Measurements from ENCODE around the gene CEP43.

The CEP43 gene

DNA sequence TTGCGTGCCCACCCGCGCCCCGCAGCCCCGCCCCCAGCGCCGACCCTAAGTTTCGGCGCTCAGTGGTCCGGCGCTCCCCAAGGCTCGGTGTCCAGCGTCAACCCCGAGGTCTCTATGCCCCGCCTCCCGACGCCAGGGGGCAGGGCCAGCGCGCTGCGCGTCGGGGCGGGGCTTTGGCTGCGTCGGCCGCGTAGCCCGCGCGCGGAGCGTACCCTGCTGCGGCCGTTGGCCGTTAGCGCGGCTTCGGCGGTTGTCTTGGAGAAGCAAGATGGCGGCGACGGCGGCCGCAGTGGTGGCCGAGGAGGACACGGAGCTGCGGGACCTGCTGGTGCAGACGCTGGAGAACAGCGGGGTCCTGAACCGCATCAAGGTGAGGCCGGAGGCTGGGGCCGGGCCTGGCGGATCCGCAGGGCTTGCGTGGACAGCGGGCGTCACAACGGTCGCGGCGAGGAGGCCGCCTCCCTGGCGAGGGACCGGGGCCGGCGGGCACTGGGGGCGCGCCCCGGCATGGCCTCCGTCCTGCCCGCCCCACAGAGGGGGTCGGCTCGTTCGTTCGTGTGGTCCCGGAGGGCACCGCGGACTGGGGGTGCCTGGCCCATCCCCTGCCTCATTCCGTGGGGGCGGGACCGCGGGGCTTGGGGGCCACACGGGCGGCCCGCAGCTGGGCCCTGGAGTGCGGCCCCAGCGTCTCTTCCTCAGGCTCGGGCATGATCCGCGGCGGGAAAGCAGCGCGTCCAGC, at the start of gene CEP43:
CEP43 (plus strand) TSS at position 253 of the 739 bp plus-strand sequence; CDS start at position 269, 16 bp downstream.
- DNase-seq, result peak; percentile 97 to 99 (median 99)

DNA sequence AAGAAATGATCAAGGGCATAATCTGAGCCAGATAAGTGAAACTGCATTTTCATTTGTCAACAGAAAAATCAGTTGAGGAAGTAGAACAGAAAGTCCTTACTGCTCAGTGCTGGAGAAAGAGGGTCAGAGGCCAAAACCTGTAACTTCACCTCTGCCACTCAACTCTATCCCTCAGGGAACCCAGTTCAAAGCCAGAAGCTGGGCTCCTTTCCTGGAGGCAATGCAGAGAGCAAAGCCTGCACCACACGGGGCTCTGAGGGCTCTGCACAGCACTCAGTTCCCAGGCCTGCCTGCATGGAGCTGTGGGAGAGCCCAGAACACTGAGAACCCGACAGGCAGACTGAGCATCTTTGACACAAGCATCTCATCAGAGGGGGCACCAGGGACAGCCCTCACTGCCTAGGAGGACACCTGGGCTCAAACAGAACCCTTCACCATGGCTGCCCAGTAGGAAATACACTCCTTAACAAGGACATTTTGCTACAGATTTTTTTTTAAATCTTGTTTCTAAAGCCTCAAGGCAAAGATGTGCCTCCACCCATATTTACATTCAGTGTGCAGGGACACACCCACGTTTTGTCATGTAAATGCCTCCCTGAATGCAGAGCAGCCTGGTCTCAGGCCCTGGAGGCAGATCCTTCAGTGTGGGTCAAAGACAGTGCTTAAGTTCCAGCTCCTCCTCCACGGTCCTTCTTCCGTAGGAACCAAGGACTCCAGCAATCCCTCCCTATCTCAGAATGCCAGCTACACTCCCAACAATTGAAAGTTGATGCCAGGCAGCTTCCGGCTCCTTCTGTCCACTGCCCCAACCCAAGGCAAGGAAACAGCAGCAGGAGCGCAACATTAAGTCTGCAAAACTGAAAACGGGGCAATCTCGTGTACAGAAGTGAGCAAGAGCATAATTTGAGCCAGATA, 49.4 kb upstream of the CEP43 start:
- DNase-seq, result no peak

GRCh38 chr6:166950443-166950821, 48.8 kb upstream of the CEP43 start:
- DNase-seq, result no peak

DNA sequence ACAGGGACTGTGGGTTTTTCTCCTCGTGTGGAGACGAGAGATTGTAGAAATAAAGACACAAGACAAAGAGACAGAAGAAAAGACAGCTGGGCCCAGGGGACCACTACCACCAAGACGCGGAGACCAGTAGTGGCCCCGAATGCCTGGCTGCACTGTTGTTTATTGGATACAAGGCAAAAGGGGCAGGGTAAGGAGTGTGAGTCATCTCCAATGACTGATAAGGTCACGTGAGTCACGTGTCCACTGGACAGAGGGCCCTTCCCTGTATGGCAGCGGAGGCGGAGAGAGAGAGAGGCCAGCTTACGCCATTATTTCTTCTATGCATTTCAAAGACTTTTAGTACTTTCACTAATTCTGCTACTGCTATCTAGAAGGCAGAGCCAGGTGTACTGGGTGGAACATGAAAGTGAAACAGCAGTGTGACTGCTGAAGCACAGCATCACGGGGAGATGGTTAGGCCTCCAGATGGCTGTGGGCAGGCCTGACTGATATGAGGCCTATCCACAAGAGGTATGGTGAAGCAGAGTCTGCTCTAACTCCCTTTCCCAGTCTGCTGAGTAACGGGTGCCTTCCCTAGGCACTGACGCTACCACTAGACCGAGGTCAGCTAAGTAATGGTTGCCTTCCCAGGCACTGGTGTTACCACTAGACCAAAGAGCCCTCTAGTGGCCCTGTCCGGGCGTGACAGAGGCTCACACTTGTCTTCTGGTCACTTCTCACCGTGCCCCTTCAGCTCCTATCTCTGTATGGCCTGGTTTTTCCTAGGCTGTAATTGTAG, 48.1 kb upstream of the CEP43 start:
- DNase-seq, result peak; percentile 62 to 84 (median 69)

- DNase-seq, result no peak
These were observed 47.5 kb upstream of the CEP43 start for GRCh38 chr6:166951670-166952060.

DNA sequence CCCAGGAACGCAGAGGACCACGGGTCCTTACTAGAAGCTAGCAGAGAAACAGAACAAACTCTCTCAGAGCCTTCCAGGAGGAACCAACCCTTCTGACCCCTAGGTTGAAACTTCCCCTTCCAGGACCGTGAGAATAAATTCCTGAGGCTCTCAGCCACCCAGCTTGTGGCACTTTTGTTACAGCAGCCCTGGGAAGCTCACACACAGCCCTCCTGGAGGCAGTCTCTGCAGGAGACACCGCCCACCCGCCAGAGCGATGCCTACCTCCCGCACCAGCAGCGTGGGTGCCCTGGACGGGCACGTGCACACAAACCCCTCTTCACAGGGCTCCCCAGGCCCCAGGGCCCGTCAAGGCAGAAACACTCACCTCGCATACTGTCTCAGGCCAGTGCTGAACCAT, 47.1 kb upstream of the CEP43 start:
- no peak for DNase-seq

- no peak for DNase-seq
These were observed 46.4 kb upstream of the CEP43 start for GRCh38 chr6:166952567-166953486.

GRCh38 chr6:166954118-166954713, 45.0 kb upstream of the CEP43 start:
- no peak for DNase-seq

DNA sequence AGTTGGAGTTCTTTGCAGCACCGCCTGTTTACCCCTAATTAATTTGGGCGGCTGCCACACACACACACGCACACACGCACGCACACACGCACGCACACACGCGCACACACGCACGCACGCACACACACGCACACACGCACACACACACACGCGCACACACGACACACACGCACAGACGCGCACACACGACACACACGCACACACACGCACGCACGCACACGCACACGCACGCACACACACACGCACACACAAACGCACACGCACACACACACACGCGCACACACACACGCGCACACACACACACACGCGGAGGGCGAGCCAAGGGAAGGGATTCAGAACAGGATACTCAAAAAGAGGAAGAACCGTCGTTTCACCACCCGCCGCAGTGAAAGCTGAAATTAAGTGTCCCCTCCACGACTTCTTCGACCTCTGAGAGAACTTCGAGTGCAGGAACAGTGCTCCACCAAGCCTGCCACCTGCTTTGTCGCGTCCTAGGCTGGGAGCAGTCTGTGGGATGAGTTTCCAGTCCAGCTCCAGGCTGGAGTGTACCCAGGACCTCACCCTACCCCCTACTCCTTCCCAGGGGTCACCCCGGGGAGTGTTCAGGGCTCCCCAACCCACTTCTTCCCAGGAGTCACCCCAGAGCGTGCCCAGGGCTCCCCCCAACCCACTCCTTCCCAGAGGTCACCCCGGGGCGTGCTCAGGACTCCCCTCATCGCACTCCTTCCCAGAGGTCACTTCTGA, 43.9 kb upstream of the CEP43 start:
- peak in 2 of 3 experiments; percentile 57 to 60 for DNase-seq

GRCh38 chr6:166955865-166956443, 43.2 kb upstream of the CEP43 start:
- DNase-seq, result peak; percentile 21 to 95 (median 92)

DNA sequence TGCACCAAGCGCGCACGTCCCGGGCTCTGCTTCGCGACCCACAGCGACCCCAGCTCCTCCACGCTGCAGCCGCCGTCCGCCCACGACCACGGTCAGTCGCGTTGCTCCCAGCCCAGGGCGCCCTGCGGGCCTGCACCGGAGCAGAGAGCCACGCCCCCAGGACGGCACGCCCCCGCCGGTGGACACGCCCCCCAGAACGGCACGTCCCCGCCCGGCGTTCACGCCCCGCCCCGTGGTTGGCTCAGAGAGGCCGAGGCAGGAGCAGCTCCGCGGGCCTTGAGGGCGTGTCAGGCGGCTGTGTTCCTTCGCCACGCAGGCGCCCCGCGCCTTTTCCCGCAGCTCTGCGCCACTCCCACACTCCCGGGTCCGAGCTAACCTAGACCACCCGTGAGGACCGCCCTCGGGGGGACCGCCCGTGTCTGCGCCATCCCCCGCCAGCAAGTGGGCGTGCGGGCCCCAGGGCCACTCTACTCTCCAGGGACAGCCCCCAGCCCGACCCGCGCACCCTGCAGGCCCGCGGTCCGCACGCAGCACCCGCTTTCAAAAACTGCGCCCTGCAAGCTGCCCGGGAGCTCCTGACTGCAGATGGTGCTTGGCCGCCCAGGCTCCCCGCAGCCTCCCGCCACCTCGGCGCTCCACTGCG, 42.6 kb upstream of the CEP43 start, which contains the start of gene RNASET2:
RNASET2 (minus strand) TSS at position 107 of the 643 bp plus-strand sequence. CDS start 368 bp downstream, outside the sequence.
- DNase-seq, result peak; percentile 89 to 95 (median 95)

DNA sequence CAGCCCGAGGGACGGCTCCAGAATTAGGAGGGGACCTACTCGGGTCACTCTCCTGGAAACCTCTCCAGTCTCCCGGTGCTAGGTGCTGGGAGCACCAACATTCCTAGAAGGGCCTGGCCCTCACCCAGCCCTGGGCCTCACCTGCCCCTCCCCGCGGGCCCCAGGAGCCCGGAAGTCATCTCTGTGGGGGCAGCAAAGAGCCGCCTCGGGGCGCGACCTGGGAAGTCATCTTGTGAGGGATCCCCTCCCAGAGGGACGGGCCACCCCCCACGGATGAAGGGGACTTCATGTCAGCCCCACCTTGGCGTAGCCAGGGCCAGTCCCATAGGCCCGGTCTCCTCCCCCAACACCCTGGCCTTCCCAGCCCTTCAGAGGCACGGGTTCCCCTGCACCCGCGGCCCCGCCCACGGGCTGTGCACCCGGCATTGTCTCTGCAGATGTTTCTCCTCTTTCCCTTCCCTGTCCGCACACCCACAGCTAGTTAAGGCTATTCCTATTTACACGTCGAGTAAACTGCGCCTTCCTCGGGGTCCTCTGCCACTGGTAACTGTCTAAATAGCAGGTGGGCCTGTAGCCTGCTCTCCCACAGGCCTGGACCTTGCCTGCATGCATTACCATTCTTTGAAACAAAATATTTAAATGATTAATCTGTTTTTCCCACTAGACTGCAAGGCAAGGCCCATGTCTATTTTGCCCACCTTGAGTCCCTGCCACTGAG, 42.0 kb upstream of the CEP43 start:
- peak in 2 of 3 experiments; percentile 84 to 85 for DNase-seq

DNA sequence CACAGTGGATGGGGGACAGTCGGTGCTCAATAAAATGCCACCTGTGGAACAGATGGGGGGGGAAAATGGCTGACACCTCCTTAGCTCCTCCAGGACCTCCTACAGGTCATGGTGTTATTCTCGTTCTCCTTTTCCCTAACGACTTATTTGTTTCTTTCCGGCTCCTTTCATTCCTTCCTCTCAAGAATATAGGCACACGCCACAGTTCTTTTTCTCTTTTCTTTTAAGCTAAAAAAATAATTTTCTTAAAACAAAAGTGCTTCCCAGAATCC, 41.5 kb upstream of the CEP43 start:
- no peak for DNase-seq

DNA sequence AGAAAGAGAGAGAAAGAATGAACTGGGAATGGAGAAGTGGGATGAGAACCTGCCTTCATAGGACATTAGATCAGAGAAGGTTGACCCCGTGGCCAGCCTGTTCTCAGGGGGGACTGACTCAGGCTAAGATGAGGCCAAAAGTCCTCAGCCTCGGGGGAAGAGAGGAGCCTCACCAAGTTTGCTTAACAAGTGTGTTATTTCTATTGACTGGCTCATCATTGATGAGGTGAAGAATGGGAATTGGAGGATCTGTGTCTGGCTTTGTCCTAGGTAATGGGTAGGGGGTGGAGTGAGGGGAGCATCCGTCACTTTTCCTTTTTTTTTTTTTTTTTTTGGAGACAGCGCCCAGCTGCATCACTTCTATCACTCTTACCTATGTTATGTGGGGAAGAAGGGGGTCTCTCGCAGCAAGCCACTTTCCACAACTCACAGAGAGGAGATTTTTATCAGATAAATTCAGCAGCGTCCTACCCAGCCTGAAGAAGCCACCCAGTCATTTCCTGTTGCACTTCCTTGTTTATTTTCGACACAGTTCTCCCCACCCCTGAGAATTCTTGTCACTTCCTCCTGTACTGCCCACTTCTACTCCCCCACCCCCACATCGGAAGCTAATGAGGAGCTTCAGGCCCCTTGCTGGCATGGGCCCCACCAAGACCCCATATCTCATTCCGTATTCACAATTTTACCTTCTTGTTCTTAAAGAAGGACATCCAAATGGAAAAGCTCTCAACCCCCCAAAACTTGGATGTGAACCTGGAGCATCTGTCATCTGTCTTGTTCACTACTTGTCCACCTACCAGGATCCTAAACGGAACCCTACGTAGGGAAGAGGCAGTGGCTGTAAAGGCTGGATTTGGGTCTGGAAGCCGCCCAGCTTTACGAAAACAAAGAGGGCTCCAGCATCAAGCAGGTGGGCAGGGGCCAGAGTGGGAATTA, 40.0 kb upstream of the CEP43 start:
- no peak for DNase-seq

DNA sequence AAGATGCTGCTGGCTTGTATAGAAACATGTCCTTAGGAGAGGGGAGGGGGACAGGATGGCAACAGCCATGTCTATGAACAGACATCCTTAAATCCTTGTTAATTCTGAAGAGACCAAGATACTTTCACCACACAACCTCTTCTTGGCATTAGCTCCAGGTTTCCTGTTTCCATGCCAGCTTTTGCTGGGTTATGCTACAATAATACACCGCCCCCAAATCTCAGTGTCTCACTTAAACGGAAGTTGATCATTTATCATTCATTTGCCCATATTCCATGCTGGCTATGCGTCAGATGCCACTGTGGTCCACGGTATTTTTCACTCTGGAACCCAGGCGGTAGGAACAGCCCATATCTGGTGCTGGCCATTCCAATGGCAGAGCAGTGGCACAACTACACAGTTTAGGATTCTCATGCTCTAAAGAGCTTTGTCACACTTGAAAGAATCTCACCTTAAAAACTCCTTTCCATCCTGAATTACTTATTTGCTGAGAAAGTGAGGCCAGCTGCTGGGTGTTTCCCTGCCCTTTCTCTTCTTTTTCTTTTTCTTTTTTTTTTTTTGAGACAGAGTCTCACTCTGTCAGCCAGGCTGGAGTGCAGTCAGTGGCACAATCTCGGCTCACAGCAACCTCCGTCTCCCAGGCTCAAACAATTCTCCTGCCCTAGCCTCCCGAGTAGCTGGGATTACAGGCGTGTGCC, 39.1 kb upstream of the CEP43 start:
- DNase-seq, result no peak

- no peak for DNase-seq
These were observed 38.6 kb upstream of the CEP43 start for GRCh38 chr6:166960609-166960978.

- no peak for DNase-seq
These were observed 32.9 kb upstream of the CEP43 start for GRCh38 chr6:166966268-166966667.

Data from NCI-H1417 (cell line).